ENCODE results near the gene CFAP74.
"Not testable (repeated sequence)": the region's sequence is repeated elsewhere in the genome, so short reads cannot be mapped to it uniquely, and the experiment has no call there.

Gene CFAP74

GRCh38 chr1:1938276-1938573 is 65.4 kb downstream of the CFAP74 start:
- H3K9me3 Mint-ChIP-seq: no peaks in the 10 kb centered on the region
- no peak for TF ChIP-seq CTCF (IDR thresholded peaks at IDR 0.05; ENCODE audit: unreplicated experiment in 3 of 3)
- no peaks in the 10 kb centered on the region for H3K36me3 Mint-ChIP-seq (ENCODE audit: low read depth)
- H3K4me3 Mint-ChIP-seq: no peak overlapping the region
- peaks cover 8% of the 10 kb centered on the region for H3K27me3 Mint-ChIP-seq (ENCODE audit: low read depth)
- H3K4me1 Mint-ChIP-seq: no peaks in the 10 kb centered on the region
- no peak overlapping the region for H3K27ac Mint-ChIP-seq

GRCh38 chr1:1937549-1938275 is 65.9 kb downstream of the CFAP74 start:
- peaks cover 4% of the 10 kb centered on the region for H3K27me3 Mint-ChIP-seq (ENCODE audit: low read depth)
- H3K4me3 Mint-ChIP-seq: no peak overlapping the region
- no peaks in the 10 kb centered on the region for H3K4me1 Mint-ChIP-seq
- no peaks in the 10 kb centered on the region for H3K9me3 Mint-ChIP-seq
- no peak overlapping the region for H3K27ac Mint-ChIP-seq
- TF ChIP-seq CTCF (IDR thresholded peaks at IDR 0.05; ENCODE audit: unreplicated experiment in 3 of 3): no peak
- no peaks in the 10 kb centered on the region for H3K36me3 Mint-ChIP-seq (ENCODE audit: low read depth)

- H3K4me3 Mint-ChIP-seq: no peak overlapping the region
Measured at GRCh38 chr1:1937061-1937460, 66.5 kb downstream of the CFAP74 start.

GRCh38 chr1:1934848-1935247 is 68.7 kb downstream of the CFAP74 start:
- not testable (repeated sequence) for H3K36me3 Mint-ChIP-seq (ENCODE audit: low read depth); H3K27me3 Mint-ChIP-seq (ENCODE audit: low read depth); H3K9me3 Mint-ChIP-seq; H3K4me1 Mint-ChIP-seq; H3K4me3 Mint-ChIP-seq; H3K27ac Mint-ChIP-seq

More at GRCh38 chr1:1937061-1937460, 66.5 kb downstream of the CFAP74 start:
- Mint-ChIP-seq H3K36me3 (ENCODE audit: low read depth) (no peaks in the 10 kb centered on the region), H3K9me3 (no peaks in the 10 kb centered on the region), H3K4me1 (no peaks in the 10 kb centered on the region), H3K27me3 (ENCODE audit: low read depth) (peaks cover 4% of the 10 kb centered on the region), H3K27ac (no peak overlapping the region)
- TF ChIP-seq CTCF (IDR thresholded peaks at IDR 0.05; ENCODE audit: unreplicated experiment in 3 of 3): no peak

- Mint-ChIP-seq H3K27me3 (ENCODE audit: low read depth) (peaks cover 7% of the 10 kb centered on the region), H3K4me1 (no peaks in the 10 kb centered on the region), H3K27ac (no peak overlapping the region), H3K4me3 (no peak overlapping the region), H3K36me3 (ENCODE audit: low read depth) (no peaks in the 10 kb centered on the region), H3K9me3 (no peaks in the 10 kb centered on the region)
- TF ChIP-seq CTCF (IDR thresholded peaks at IDR 0.05; ENCODE audit: unreplicated experiment in 3 of 3): no peak
Measured at GRCh38 chr1:1929639-1930545, 73.7 kb downstream of the CFAP74 start.

GRCh38 chr1:1929102-1929638 is 74.4 kb downstream of the CFAP74 start:
- Mint-ChIP-seq H3K27me3 (ENCODE audit: low read depth) (peaks cover 7% of the 10 kb centered on the region), H3K4me3 (no peak overlapping the region), H3K9me3 (no peaks in the 10 kb centered on the region), H3K4me1 (no peaks in the 10 kb centered on the region), H3K36me3 (ENCODE audit: low read depth) (no peaks in the 10 kb centered on the region), H3K27ac (no peak overlapping the region)
- TF ChIP-seq CTCF (IDR thresholded peaks at IDR 0.05; ENCODE audit: unreplicated experiment in 3 of 3): no peak
